Astrocyte (in vitro differentiated cells and primary cell): ENCODE measurements around the gene RPL13A. TPM values are rescaled to one million over a fixed set of nuclear protein-coding genes. Genes with fewer than 3 reads are reported as not detected.
A peak's percentile ranks its signal among the peaks of the same experiment; 100 is the strongest.

Source experiments
- DNase-seq: peaks from one replicate; pipeline ENCODE4 v3.0.0-alpha.2; 2010; ENCODE audit warnings: low read depth
- FAIRE-seq: peaks from 2 replicates; lab custom pipeline; 2011; peaks lifted over from hg19 to GRCh38; lab: Jason Lieb, UNC
- H2AFZ ChIP-seq: 2 replicates; pipeline ENCODE4 v1.6.0; 2012; ENCODE audit warnings: low read depth, low read length, inconsistent platforms
- H3K27ac ChIP-seq: 2 replicates; pipeline ENCODE4 v1.5.1; 2011; ENCODE audit warnings: low read depth, low read length, inconsistent platforms
- H3K27me3 ChIP-seq: 2 replicates; pipeline ENCODE4 v1.6.0; 2011; ENCODE audit warnings: low read length, inconsistent platforms; ENCODE audit not compliant: insufficient read depth
- H3K36me3 ChIP-seq: 2 replicates; pipeline ENCODE4 v1.5.1; 2011; ENCODE audit warnings: low read length, inconsistent platforms; ENCODE audit not compliant: insufficient read depth
- H3K4me1 ChIP-seq: 2 replicates; pipeline ENCODE4 v1.5.1; 2011; ENCODE audit warnings: low read length, inconsistent platforms; ENCODE audit not compliant: insufficient read depth
- H3K4me2 ChIP-seq: 2 replicates; pipeline ENCODE4 v1.6.0; 2012; ENCODE audit warnings: low read length, inconsistent platforms
- H3K4me3 ChIP-seq: 2 replicates; pipeline ENCODE4 v1.5.1; 2011; ENCODE audit warnings: low read depth, mild to moderate bottlenecking, low read length, inconsistent platforms; ENCODE audit not compliant: insufficient read depth
- H3K79me2 ChIP-seq: 2 replicates; pipeline ENCODE4 v1.6.0; 2012; ENCODE audit warnings: mild to moderate bottlenecking, low read length, inconsistent platforms; ENCODE audit not compliant: insufficient read depth
- H3K9ac ChIP-seq: 2 replicates; pipeline ENCODE4 v1.6.0; 2012; ENCODE audit warnings: mild to moderate bottlenecking, low read length, inconsistent platforms
- H3K9me3 ChIP-seq: 2 replicates; pipeline ENCODE4 v1.5.1; 2012; ENCODE audit warnings: low read depth, mild to moderate bottlenecking, low read length, inconsistent platforms; ENCODE audit not compliant: insufficient read depth
- H4K20me1 ChIP-seq: 2 replicates; pipeline ENCODE4 v1.6.0; 2012; ENCODE audit warnings: low read length, inconsistent platforms; ENCODE audit not compliant: insufficient read depth
- H3K27ac Mint-ChIP-seq: one replicate; pipeline ENCODE4 v1.8.0; 2021; ENCODE audit warnings: mild to moderate bottlenecking, mixed read lengths; ENCODE audit not compliant: unreplicated experiment
- H3K27me3 Mint-ChIP-seq: one replicate; pipeline ENCODE4 v1.8.0; 2021; ENCODE audit warnings: low read depth, mixed read lengths; ENCODE audit not compliant: unreplicated experiment
- H3K36me3 Mint-ChIP-seq: one replicate; pipeline ENCODE4 v1.8.0; 2021; ENCODE audit warnings: low read depth, mixed read lengths; ENCODE audit not compliant: unreplicated experiment
- H3K4me1 Mint-ChIP-seq: one replicate; pipeline ENCODE4 v1.8.0; 2021; ENCODE audit warnings: low read depth, mixed read lengths; ENCODE audit not compliant: unreplicated experiment
- H3K4me3 Mint-ChIP-seq: one replicate; pipeline ENCODE4 v1.8.0; 2021; ENCODE audit warnings: mild to moderate bottlenecking, moderate library complexity, mixed read lengths; ENCODE audit not compliant: unreplicated experiment
- H3K9me3 Mint-ChIP-seq: one replicate; pipeline ENCODE4 v1.8.0; 2021; ENCODE audit warnings: mild to moderate bottlenecking, mixed read lengths; ENCODE audit not compliant: unreplicated experiment
- EZH2 ChIP-seq: IDR thresholded peaks from 2 replicates; pipeline ENCODE4 v1.6.1; 2012; ENCODE audit warnings: mild to moderate bottlenecking, low read length, inconsistent platforms; ENCODE audit not compliant: insufficient read depth
- total RNA-seq: library from RNA; stranded (reverse); gene quantifications from 2 replicates; pipeline ENCODE4 v1.2.1, GENCODE V29; 2021
- TF ChIP-seq, protein P1 (sequence below): IDR thresholded peaks from 2 replicates; pipeline ENCODE4 v1.5.1; 2011; ENCODE audit warnings: low read depth, mild to moderate bottlenecking, inconsistent platforms, low read length, moderate library complexity; ENCODE audit not compliant: insufficient read depth

RPL13A gene
- total RNA-seq, 1 donor from 2014 or later, result 2,119 TPM

DNA sequence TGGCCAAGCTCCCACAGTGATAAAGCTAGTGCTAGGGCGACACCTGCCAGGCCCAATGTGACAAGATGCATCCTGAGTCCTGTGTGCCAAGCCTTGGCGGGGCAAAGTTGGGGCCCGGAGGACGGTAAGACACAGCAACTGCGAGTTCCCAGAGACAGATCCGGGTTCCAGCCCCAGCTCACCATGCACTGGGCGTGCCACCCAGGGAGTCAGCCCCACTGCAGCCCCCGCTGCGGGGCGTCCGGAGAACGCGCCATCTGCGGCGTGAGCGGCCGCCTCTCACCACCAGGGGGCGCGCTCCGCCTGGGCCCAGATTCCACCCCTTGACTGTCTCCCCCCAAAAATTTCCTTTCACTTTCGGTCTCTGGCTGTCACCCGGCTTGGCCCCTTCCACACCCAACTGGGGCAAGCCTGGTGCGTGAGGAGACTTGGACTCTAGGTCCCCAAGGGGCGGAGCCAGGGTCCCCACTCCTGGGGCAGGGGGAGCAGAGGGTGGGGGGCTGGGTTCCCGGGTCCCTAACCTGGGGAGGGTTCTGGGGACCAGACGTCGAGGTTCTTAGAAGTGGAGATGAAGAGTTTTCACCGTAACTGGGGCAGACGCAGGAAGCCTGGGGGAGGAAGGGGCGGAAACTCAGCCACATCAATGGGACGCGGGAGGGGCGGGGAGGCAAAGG is 13.4 kb upstream of the RPL13A start, which contains the start of gene FLT3LG:
Gene FLT3LG, plus strand, starts transcription at position 348 of the 674 bp plus-strand sequence. CDS start 425 bp downstream, outside the sequence.
- H3K36me3 ChIP-seq, result no peaks in the 10 kb centered on the region
- no peaks in the 10 kb centered on the region for H4K20me1 ChIP-seq
- peaks cover 2% of the 10 kb centered on the region for H3K36me3 Mint-ChIP-seq
- H2AFZ ChIP-seq, result peak within 1 kb of the TSS; percentile 64
- peaks cover 4% of the 10 kb centered on the region for H3K4me1 ChIP-seq
- H3K27ac ChIP-seq, result no peak within 1 kb of the TSS
- no peaks in the 10 kb centered on the region for H3K79me2 ChIP-seq
- FAIRE-seq (no peak), DNase-seq (no peak)
- H3K4me1 Mint-ChIP-seq, result no peaks in the 10 kb centered on the region
- peaks cover 28% of the 10 kb centered on the region for H3K27me3 Mint-ChIP-seq
- peak within 1 kb of the TSS; percentile 90 for H3K4me2 ChIP-seq
- H3K4me3 Mint-ChIP-seq, result no peak within 1 kb of the TSS
- TF ChIP-seq, protein P1, sequence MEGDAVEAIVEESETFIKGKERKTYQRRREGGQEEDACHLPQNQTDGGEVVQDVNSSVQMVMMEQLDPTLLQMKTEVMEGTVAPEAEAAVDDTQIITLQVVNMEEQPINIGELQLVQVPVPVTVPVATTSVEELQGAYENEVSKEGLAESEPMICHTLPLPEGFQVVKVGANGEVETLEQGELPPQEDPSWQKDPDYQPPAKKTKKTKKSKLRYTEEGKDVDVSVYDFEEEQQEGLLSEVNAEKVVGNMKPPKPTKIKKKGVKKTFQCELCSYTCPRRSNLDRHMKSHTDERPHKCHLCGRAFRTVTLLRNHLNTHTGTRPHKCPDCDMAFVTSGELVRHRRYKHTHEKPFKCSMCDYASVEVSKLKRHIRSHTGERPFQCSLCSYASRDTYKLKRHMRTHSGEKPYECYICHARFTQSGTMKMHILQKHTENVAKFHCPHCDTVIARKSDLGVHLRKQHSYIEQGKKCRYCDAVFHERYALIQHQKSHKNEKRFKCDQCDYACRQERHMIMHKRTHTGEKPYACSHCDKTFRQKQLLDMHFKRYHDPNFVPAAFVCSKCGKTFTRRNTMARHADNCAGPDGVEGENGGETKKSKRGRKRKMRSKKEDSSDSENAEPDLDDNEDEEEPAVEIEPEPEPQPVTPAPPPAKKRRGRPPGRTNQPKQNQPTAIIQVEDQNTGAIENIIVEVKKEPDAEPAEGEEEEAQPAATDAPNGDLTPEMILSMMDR, result peak; percentile 77
- no peak for TF ChIP-seq EZH2
- no peaks in the 10 kb centered on the region for H3K27me3 ChIP-seq
- H3K9me3 ChIP-seq, result no peaks in the 10 kb centered on the region
- H3K4me3 ChIP-seq, result peak within 1 kb of the TSS; percentile 37
- no peaks in the 10 kb centered on the region for H3K9me3 Mint-ChIP-seq
- H3K27ac Mint-ChIP-seq, result no peak within 1 kb of the TSS
- H3K9ac ChIP-seq, result peak within 1 kb of the TSS; percentile 81

DNA sequence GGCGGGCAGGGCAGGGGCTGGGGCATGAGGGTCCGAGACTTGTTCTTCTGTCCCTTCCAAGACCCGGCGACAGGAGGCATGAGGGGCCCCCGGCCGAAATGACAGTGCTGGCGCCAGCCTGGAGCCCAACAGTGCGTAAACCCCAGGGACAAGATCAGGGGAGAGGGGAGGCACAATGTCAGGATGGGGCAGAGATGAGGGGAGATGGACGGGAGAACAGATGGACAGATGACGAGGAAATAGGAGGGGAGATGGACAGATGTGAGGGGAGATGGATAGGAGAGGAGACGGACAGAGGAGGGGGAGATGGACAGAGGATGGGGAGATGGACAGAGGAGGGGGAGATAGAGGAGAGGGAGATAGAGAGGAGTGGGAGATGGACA is 12.9 kb upstream of the RPL13A start:
- TF ChIP-seq, protein P1, result no peak
- no peak for TF ChIP-seq EZH2
- peak overlapping the region; percentile 37 for H3K4me3 ChIP-seq
- H4K20me1 ChIP-seq, result no peaks in the 10 kb centered on the region
- H3K4me1 Mint-ChIP-seq, result no peaks in the 10 kb centered on the region
- H3K9me3 Mint-ChIP-seq, result no peaks in the 10 kb centered on the region
- peaks cover 28% of the 10 kb centered on the region for H3K27me3 Mint-ChIP-seq
- peaks cover 4% of the 10 kb centered on the region for H3K4me1 ChIP-seq
- H3K27me3 ChIP-seq, result no peaks in the 10 kb centered on the region
- FAIRE-seq (no peak), DNase-seq (no peak)
- no peaks in the 10 kb centered on the region for H3K36me3 ChIP-seq
- peak overlapping the region; percentile 61 for H2AFZ ChIP-seq
- H3K4me2 ChIP-seq, result peak overlapping the region; percentile 90
- H3K36me3 Mint-ChIP-seq, result no peaks in the 10 kb centered on the region
- peak overlapping the region; percentile 81 for H3K9ac ChIP-seq
- no peak overlapping the region for H3K27ac Mint-ChIP-seq
- H3K27ac ChIP-seq, result no peak overlapping the region
- no peak overlapping the region for H3K4me3 Mint-ChIP-seq
- H3K79me2 ChIP-seq, result no peaks in the 10 kb centered on the region
- H3K9me3 ChIP-seq, result no peaks in the 10 kb centered on the region
